Activated T-cell treated with anti-CD3 and anti-CD28 coated beads, Interleukin-2, amount 50 U/mL, for 48 hours (primary cell): ENCODE data around the gene RXRG.

Experiments used
- DNase-seq, 2 experiments: peaks; one replicate each; pipeline ENCODE4 v3.0.0-alpha.2; 2020

Gene RXRG

DNA sequence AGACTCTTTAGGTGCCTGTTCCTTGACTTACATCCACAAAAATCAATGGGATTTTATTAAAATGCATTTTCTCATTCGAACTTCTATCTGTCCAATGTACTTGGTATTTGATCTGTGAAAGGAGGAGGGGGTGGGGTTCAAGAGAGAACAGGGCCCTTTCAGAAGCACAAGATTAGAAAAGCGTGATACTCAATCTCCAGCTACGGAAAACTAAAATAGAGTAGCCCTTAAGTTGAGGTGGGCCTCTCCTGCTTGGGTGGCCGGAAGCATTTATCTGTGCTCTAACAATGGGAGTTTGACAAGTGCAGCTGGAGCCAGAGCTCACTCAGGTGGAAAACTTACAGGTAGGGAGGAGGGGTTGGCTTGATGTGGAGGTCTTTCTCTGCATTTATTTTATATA is 462 bp upstream of the RXRG start:
- DNase-seq = no peak

- DNase-seq = peak in 1 of 2 experiments; percentile 19
Measured at GRCh38 chr1:165443539-165444311, 1.2 kb downstream of the RXRG start.

GRCh38 chr1:165442653-165443052 is 2.3 kb downstream of the RXRG start:
- no peak for DNase-seq

DNA sequence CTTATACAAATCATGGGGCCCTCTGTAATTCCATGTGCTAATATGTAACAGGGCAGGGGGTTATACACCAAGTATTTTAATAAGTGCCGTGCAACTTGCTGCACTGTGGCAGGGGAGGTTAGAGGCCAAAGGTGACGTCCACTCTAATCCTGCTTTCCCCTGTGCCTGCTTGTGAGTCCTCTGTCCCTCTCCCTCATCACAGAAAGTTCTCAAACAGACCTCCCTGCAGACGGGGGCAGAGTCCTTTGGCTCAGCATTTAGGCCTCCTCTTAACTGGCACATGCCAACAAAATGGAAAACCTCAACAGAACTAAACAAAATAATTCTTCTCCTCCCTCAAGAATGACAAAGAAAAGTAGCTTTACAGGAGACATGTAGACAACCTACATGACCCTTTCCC is 2.9 kb downstream of the RXRG start:
- no peak for DNase-seq

GRCh38 chr1:165441166-165441880 is 3.6 kb downstream of the RXRG start:
- DNase-seq = no peak

DNA sequence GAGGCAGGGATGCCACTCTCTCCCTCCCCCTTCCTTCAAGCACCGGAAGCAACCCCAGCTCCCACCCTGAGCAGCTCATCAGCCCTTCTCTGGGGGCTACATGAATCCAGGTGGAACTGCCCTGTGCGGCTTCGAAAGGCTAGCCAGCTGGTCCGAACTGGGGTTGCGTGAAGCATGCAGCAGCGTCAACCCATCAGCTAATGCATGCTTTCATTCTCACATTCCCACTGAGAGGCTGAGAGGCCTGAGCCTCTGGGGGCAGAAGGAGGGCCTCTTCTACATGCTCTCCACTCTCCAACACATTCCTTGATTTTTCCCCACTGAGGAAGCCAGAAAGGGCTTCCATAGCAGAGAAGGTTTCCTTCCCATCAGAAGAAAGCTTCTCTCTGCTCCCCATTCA is 5.6 kb downstream of the RXRG start:
- DNase-seq = no peak

- DNase-seq = no peak
Measured at GRCh38 chr1:165436994-165437393, 7.9 kb downstream of the RXRG start.

DNA sequence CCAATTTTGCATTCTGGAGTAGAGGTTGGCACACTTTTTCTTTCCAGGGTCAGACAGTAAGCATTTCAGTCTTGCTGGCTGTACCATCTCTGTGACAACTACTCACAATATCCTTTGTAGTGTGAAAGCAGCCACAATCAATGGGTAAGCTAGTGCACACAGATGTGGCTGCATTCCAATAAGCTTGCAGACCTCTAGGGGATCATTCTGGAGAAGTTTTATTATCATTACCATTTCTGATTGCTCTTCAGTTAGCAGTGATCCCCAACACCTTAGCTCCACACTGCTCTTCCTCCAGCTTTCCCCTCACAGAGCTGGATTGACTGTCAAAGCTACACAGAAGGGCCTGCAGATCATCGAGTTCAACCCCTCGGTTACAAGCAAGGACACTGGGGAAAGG is 9.1 kb downstream of the RXRG start:
- DNase-seq = no peak

- DNase-seq = no peak
Measured at GRCh38 chr1:165434281-165434680, 10.6 kb downstream of the RXRG start.

DNA sequence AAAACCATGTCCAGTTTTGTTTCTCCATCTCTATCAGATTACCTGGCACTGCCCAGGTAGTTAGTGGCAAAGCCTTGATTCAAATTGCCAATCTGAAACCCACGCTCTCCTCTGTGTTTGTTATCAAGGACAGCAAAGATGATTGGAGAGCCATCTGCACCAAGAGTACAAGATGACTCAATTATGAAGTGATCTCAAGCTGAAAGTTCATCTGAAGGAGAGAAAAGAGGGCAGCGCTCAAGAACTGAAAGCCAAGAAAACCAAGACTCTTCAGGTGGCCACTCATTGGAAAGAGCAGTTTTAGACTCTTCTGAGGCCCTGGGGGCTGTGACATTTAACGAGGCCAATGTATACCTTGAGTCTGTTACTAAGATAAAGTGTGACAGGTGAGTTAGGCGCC is 13.8 kb downstream of the RXRG start:
- no peak for DNase-seq

GRCh38 chr1:165426745-165427144 is 18.2 kb downstream of the RXRG start:
- DNase-seq = no peak

DNA sequence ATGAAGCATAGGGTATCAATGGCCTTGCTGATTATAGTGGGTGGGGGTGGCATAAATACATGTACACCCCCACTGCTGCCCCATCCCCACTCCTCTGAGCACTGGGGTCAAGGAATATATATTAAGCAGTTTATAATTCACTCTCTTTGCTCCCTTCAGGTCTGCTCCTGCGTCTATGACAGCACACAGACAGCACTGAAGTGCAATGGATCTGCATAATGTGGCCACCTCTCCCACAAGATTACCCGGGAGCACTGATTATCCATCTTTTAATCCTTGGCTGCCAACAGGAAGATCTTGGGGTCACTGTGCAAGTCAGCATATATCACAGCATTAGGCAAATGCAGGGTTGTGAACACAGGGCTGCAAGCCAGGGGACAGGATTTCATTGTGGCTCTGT is 19.3 kb downstream of the RXRG start:
- no peak for DNase-seq

DNA sequence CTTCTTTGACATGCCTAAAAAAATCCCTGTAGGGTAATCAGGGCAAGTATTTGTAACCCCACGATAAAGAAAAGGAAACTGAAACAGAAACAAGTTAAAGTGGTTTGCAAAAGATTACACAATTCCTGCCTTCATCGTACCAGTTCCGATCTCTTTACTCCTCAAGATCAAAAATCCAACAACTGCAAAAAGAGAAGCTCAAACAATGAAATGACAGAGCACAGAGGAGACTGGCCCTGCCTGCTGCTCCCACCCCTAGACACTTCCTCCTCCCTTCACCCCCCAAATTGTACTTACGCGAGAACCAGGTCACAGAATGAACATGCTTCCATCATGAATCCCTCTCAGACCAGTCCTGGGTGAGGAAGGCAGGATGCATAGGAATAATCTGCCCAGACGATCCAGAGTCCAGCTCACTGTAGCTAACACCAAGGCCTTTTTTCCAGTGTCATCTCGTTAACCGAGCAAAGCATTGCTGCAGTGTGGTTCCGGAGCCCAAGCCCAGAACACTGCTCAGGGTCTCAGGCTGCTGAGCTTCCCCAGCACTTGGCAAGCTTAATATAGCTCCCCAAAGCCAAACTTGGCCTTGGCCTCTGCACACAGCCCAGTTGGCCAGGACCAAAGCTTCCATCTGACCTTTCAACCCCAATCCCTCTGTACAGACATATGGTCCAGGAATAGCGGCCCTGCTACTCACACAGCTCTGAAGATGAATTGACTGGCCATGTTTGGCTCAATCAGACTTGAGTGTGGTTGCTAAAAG is 20.3 kb downstream of the RXRG start:
- no peak for DNase-seq

DNA sequence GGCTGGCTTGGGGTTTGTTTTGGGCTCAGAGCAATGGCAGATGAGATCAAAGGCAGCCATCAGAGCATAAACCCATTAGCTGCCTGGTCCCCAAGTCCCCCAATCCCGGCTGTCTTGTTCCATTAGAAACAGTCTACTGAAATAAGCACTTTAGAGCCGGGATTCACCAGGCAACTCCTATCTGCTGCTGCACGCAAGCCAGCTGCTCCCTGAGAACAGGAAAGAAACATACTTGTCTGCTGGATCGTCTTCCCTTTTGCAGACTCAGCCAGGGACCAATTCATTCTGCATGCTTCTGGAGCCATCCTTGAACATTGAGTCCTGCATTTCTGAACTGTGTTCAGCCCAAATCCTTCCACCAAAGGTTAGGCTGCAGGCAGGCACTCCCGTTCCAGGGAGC is 21.8 kb downstream of the RXRG start:
- no peak for DNase-seq

GRCh38 chr1:165420655-165421054 is 24.3 kb downstream of the RXRG start:
- no peak for DNase-seq

DNA sequence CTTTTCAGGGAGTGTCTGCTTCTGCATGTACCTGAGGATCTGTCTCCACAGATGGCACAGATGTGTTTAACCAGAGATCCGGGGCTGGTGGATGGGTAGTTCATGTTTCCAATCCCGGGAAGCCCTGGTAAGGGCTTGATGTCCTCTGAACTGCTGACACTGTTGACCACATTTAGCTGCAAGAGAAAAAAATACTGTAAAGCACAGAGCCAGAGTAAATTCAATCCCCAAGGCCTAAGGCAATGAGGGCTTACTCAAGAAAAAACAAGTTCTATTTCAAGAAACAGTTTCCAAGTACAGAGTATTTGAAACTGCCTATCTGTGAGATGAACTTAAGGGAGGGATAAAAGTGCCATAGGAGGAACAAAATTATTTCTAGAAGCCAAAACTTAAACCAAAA is 25.1 kb downstream of the RXRG start:
- no peak for DNase-seq

- no peak for DNase-seq
Measured at GRCh38 chr1:165418195-165418594, 26.7 kb downstream of the RXRG start.

DNA sequence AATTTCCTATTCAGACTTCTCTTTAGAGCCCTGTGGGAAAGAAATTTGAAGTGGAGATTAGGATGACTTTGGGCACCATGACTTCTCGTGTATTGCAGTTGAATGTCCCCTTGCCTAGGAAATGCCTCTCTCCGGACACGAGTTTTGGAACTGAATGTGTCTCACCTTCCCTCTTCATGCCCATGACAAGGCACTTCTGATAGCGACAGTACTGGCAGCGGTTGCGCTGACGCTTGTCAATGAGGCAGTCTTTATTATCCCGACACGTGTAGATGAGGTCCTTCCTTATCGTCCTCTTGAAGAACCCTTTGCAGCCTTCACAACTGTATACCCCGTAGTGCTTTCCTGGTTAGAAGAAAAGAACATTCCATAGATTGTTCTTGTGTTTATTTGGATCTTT is 28.1 kb downstream of the RXRG start:
- no peak for DNase-seq

- DNase-seq = no peak
Measured at GRCh38 chr1:165415068-165415467, 29.9 kb downstream of the RXRG start.

DNA sequence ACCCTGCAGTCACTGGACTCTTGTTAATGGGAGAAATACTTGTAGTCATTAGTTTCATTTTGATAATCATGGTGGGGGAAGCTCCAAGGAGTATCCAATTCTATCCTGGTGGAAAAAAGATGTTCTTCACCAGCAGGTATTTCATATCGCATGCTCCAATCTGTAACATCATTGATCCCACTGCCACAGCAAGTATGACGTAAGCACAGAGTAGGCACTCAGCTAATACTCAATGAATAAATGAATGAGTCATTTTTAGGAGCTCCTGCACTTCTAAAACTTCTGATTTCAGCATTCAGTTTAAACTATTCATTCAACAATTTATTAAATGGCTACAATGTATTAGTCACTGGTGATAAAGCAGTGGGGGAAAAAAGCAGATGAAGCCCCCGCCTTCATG is 30.3 kb downstream of the RXRG start:
- DNase-seq = no peak

- no peak for DNase-seq
Measured at GRCh38 chr1:165411396-165411795, 33.5 kb downstream of the RXRG start.

GRCh38 chr1:165409657-165410358 is 35.1 kb downstream of the RXRG start:
- DNase-seq = no peak

GRCh38 chr1:165408518-165408917 is 36.4 kb downstream of the RXRG start:
- DNase-seq = peak; percentile 24 to 25
